HEK293 (cell line): ENCODE data around the gene PLAGL2.

Experiments used
- CTCF ChIP-seq: fragments of 450-650 bp; formaldehyde crosslinking; IDR thresholded peaks from 2 replicates; pipeline ENCODE4 v1.5.1; 2016; ENCODE audit warnings: missing biosample characterization, missing genetic modification characterization
- SCRT1 ChIP-seq: fragments of 450-650 bp; formaldehyde crosslinking; IDR thresholded peaks from 2 replicates; pipeline ENCODE4 v1.5.1; 2016; ENCODE audit warnings: missing biosample characterization, missing genetic modification characterization, borderline replicate concordance
- ZNF138 ChIP-seq: fragments of 450-650 bp; formaldehyde crosslinking; IDR thresholded peaks from 2 replicates; pipeline ENCODE4 v1.5.1; 2016; ENCODE audit warnings: missing biosample characterization, missing genetic modification characterization, borderline replicate concordance
- ZNF19 ChIP-seq: fragments of 450-650 bp; formaldehyde crosslinking; IDR thresholded peaks from 2 replicates; pipeline ENCODE4; 2016; ENCODE audit warnings: missing biosample characterization, missing genetic modification characterization, low read depth
- ZNF518A ChIP-seq: fragments of 450-650 bp; formaldehyde crosslinking; conservative IDR thresholded peaks from 2 replicates; pipeline ENCODE4 v1.5.1; 2016; ENCODE audit warnings: low read depth, missing biosample characterization, missing genetic modification characterization
- ZNF529 ChIP-seq: fragments of 450-650 bp; formaldehyde crosslinking; IDR thresholded peaks from 2 replicates; pipeline ENCODE4 v1.5.1; 2017; ENCODE audit warnings: missing genetic modification characterization, missing biosample characterization; ENCODE audit not compliant: insufficient replicate concordance
- TF ChIP-seq, protein P1 (sequence below): fragments of 450-650 bp; formaldehyde crosslinking; IDR thresholded peaks from 2 replicates; pipeline ENCODE4 v1.5.1; 2016; ENCODE audit warnings: missing biosample characterization, missing genetic modification characterization

DNA sequence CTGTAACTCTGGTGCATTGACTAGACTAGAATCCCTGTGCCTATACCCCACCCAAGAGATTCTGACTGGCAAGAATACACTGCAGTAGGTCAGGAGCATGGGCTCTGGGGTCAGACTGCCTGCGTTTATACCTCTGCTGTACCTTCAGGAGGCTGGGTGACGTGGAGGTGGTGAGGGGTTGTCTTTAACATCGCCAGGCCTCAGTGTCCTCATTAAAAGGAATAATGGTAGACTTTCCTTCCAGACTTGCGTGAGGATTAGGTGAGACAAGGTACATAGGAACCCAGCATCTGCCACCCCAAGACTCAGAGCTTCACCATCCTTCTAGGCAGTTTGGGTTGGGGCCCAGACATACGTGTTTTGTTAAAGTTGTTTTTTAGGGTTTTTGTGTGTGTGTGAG, 53.8 kb downstream of the PLAGL2 start:
- TF ChIP-seq ZNF138, result no peak
- no peak for TF ChIP-seq ZNF529
- TF ChIP-seq ZNF19 (tag by site-specific recombination), result no peak
- TF ChIP-seq ZNF518A (tag by site-specific recombination), result no peak
- no peak for TF ChIP-seq SCRT1 (tag by site-specific recombination)
- no peak for TF ChIP-seq CTCF (tag by site-specific recombination)
- TF ChIP-seq, protein P1, sequence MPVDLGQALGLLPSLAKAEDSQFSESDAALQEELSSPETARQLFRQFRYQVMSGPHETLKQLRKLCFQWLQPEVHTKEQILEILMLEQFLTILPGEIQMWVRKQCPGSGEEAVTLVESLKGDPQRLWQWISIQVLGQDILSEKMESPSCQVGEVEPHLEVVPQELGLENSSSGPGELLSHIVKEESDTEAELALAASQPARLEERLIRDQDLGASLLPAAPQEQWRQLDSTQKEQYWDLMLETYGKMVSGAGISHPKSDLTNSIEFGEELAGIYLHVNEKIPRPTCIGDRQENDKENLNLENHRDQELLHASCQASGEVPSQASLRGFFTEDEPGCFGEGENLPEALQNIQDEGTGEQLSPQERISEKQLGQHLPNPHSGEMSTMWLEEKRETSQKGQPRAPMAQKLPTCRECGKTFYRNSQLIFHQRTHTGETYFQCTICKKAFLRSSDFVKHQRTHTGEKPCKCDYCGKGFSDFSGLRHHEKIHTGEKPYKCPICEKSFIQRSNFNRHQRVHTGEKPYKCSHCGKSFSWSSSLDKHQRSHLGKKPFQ, result no peak
